Fibroblast of the conjunctiva (primary cell): ENCODE results near the gene SNX14.
A peak's percentile ranks its signal among the peaks of the same experiment; 100 is the strongest.
"Not testable (repeated sequence)": the region's sequence is repeated elsewhere in the genome, so short reads cannot be mapped to it uniquely, and the experiment has no call there.

Experiments
- DNase-seq: peaks from one replicate; pipeline ENCODE4 v3.0.0-alpha.2; 2010; ENCODE audit warnings: low read depth

SNX14 gene

GRCh38 chr6:85582832-85583231, 10.8 kb downstream of the SNX14 start:
- not testable (repeated sequence) for DNase-seq

GRCh38 chr6:85581572-85581971, 12.1 kb downstream of the SNX14 start:
- DNase-seq = no peak

DNA sequence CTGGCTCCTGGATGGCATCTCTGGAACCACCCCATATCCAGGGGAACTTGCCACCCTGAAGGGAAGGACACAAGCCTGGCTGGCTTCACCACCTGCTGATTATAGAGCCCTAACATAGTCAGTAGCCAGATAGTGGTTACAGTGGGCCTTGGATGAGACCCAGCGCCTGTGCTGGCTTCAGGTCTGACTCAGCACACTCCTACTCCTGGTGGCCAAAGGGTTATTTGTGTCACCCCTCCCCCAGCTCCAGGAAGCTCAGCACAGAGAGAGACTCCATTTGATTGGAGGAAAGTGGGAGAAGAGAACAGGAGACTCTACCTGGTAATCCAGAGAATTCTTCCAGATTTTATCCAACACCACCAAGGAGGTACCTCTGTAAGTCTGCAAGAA, 12.8 kb downstream of the SNX14 start:
- no peak for DNase-seq

GRCh38 chr6:85580118-85580877, 13.4 kb downstream of the SNX14 start:
- DNase-seq = no peak

GRCh38 chr6:85579581-85579980, 14.1 kb downstream of the SNX14 start:
- no peak for DNase-seq

- no peak for DNase-seq
Measured at GRCh38 chr6:85576476-85576875, 17.2 kb downstream of the SNX14 start.

GRCh38 chr6:85574932-85575598, 18.6 kb downstream of the SNX14 start:
- DNase-seq = peak; percentile 46

GRCh38 chr6:85569323-85569722, 24.3 kb downstream of the SNX14 start:
- no peak for DNase-seq

DNA sequence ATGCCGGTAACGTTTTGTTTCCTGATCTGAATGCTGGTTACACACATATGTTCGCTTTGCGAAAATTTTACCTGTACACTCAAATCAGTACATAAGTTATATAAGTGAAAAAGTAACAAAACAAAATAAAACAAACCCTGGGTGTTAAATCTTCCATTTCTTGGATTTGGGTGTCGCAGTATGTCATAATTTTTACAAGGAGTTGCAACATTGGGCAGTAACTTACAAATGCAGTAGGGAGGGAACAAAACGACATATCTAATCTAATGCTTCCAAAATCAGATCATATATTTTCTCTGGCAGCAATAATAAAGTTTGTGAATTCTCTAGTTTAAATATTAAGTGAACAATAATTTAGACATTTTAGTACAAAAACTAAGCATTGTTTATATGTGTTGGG, 25.2 kb downstream of the SNX14 start:
- no peak for DNase-seq

DNA sequence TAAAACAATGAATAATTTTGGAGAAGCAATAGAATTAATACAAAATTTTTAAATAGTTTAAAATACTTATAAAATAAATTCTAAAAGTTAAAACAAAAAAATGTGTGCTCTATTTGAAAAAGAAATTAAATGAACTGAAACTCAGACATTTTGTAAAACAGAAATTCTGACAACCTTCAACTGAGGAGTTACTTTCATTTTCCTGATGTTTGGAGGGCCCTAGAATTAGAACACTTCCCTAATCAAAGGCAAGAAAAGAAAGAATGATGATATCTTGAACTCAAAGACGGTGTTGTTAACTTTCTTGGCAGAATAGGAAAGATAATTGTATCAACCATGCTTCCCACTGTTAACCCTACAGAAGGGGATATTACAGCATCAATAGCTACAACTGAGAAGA, 27.9 kb downstream of the SNX14 start:
- DNase-seq = no peak

DNA sequence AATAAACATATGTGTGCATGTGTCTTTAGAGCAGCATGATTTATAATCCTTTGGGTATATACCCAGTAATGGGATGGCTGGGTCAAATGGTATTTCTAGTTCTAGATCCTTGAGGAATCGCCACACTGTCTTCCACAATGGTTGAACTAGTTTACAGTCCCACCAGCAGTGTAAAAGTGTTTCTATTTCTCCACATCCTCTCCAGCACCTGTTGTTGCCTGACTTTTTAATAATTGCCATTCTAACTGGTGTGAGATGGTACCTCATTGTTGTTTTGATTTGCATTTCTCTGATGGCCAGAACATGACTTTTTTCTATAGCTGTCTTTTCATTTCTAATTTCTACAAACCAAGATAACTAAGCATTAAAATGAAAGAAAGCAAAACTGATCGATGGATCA, 29.4 kb downstream of the SNX14 start:
- not testable (repeated sequence) for DNase-seq

DNA sequence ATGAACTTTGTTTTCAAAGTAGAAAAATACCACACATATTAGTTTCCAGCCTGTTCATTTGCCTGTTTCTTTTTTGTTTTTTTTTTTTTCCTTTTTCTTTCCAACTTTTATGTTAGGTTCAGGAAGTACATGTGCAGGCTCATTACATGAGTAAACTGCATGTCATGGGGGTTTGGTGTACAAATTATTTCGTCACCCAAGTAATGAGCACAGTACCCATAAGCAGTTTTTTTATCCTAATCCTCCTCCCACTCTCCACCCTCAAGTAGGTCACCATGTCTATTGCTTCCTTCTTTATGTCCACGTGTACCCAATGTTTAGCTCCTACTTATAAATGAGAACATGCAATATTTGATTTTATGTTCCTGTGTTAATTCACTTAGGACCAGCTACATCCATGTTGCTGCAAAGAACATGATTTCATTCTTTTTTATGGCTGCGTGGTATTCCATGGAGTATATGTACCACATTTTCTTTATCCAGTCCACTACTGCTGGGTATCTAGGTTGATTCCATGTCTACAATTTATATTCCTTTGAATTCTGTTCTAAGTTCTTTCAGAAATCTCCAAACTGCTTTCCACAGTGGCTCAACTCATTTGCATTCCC, 31.8 kb downstream of the SNX14 start:
- no peak for DNase-seq

- no peak for DNase-seq
Measured at GRCh38 chr6:85556992-85557668, 36.5 kb downstream of the SNX14 start.

GRCh38 chr6:85552652-85553051, 41.0 kb downstream of the SNX14 start:
- DNase-seq = no peak

GRCh38 chr6:85551264-85551663, 42.4 kb downstream of the SNX14 start:
- no peak for DNase-seq

DNA sequence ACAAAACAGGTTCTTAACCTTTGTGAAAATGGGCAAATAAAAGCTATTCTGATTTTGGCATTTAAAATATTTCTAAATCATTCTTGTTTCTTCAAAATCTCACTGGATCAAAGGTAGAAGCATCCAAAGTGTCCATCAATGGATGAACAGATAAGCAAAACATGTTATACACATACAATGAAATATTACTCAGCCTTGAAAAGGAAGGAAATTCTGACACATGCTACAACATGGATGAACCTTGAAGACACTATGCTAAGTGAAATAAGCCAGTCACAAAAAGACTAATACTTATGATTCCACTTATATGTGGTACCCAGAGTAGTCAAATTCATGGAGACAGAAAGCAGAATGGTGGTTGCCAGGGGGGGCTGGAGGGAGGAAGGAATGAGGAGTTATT, 45.9 kb downstream of the SNX14 start:
- no peak for DNase-seq

- no peak for DNase-seq
Measured at GRCh38 chr6:85544776-85545175, 48.9 kb downstream of the SNX14 start.

- DNase-seq = no peak
Measured at GRCh38 chr6:85537055-85537494, 56.6 kb downstream of the SNX14 start.

- not testable (repeated sequence) for DNase-seq
Measured at GRCh38 chr6:85524281-85524680, 69.4 kb downstream of the SNX14 start.

DNA sequence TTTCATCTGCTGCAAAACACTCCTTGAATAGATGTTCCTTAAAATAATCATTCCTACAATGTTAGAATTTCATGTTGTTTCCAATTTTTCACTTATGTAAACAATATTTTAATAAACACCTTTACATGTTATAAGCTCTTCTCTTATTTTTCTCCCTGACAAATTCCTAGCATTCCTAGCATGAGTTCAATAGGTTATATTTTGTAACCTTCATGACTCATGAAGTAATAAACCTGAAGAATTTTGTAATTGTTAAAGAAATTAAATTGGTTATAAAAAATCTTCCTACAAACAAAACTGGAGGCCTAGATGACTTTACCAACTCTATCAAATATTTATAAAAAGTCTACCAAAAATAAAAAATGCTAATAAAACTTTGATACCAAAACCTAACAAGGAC, 77.5 kb downstream of the SNX14 start:
- no peak for DNase-seq

- no peak for DNase-seq
Measured at GRCh38 chr6:85506441-85507093, 87.1 kb downstream of the SNX14 start.

- DNase-seq = no peak
Measured at GRCh38 chr6:85498596-85499258, 94.9 kb downstream of the SNX14 start.
